Neural cell (in vitro differentiated cells): ENCODE results near the gene GAD2. TPM values are rescaled to one million over a fixed set of nuclear protein-coding genes. Genes with fewer than 3 reads are reported as not detected.
A peak's percentile ranks its signal among the peaks of the same experiment; 100 is the strongest.

Experiments
- H2AFZ ChIP-seq: fragments of 200-600, 300-800 bp; sonication (generic), shearing (Covaris generic); 2 replicates; pipeline ENCODE4 v1.6.0; 2014; ENCODE audit warnings: low read depth, mild to moderate bottlenecking, antibody characterized with exemption, low read length, moderate library complexity
- H3F3A ChIP-seq: fragments of 200-600 bp; shearing (Covaris generic); 2 replicates; pipeline ENCODE4 v1.6.1; 2016; ENCODE audit warnings: mild to moderate bottlenecking, moderate library complexity, mixed read lengths, antibody characterized with exemption, low read length; ENCODE audit not compliant: insufficient read depth, poor library complexity, severe bottlenecking
- H3K27ac ChIP-seq: fragments of 200-600, 300-800 bp; sonication (generic), shearing (Covaris generic); 2 replicates; pipeline ENCODE4 v1.5.1; 2014; ENCODE audit warnings: mild to moderate bottlenecking, low read length, moderate library complexity
- H3K27me3 ChIP-seq: fragments of 300-800, 200-600 bp; sonication (generic), shearing (Covaris generic); 2 replicates; pipeline ENCODE4 v1.6.0; 2014; ENCODE audit warnings: mild to moderate bottlenecking, low read depth, low read length, moderate library complexity; ENCODE audit not compliant: insufficient read depth
- H3K36me3 ChIP-seq: fragments of 300-800, 200-600 bp; sonication (generic), shearing (Covaris generic); 2 replicates; pipeline ENCODE4 v1.5.1; 2014; ENCODE audit warnings: mild to moderate bottlenecking, antibody characterized with exemption, low read length, moderate library complexity; ENCODE audit not compliant: insufficient read depth
- H3K4me2 ChIP-seq: fragments of 300-800, 200-600 bp; sonication (generic), shearing (Covaris generic); 2 replicates; pipeline ENCODE4 v1.6.0; 2014; ENCODE audit warnings: mild to moderate bottlenecking, low read length
- H3K4me3 ChIP-seq: fragments of 300-800, 200-600 bp; sonication (generic), shearing (Covaris generic); 2 replicates; pipeline ENCODE4 v1.5.1; 2014; ENCODE audit warnings: mild to moderate bottlenecking, low read length, moderate library complexity
- H3K79me2 ChIP-seq: fragments of 200-600 bp; shearing (Covaris generic); replicated peaks from 2 replicates; pipeline ENCODE4 v1.6.0; 2014; ENCODE audit warnings: mild to moderate bottlenecking, low read length, moderate library complexity; ENCODE audit not compliant: insufficient read depth
- H3K9ac ChIP-seq: fragments of 300-800, 200-600 bp; sonication (generic), shearing (Covaris generic); 2 replicates; pipeline ENCODE4 v1.6.1; 2016; ENCODE audit warnings: mild to moderate bottlenecking, low read length, mixed read lengths
- H3K9me2 ChIP-seq: fragments of 200-600 bp; shearing (Covaris generic); 2 replicates; pipeline ENCODE4 v1.6.1; 2016; ENCODE audit warnings: mild to moderate bottlenecking, low read length, mixed read lengths; ENCODE audit not compliant: insufficient read depth
- H3K9me3 ChIP-seq: fragments of 200-600, 300-800 bp; sonication (generic), shearing (Covaris generic); 2 replicates; pipeline ENCODE4 v1.6.1; 2016; ENCODE audit warnings: mild to moderate bottlenecking, mixed run types, low read length, moderate library complexity, mixed read lengths
- H4K20me1 ChIP-seq: fragments of 200-600 bp; shearing (Covaris generic); 2 replicates; pipeline ENCODE4 v1.6.1; 2016; ENCODE audit warnings: mild to moderate bottlenecking, mixed run types; ENCODE audit not compliant: insufficient read depth
- CTCF ChIP-seq: fragments of 450-650 bp; IDR thresholded peaks from 2 replicates; pipeline ENCODE4 v1.5.1; 2014; ENCODE audit warnings: antibody characterized with exemption, mild to moderate bottlenecking, moderate library complexity; ENCODE audit not compliant: poor library complexity, severe bottlenecking
- EP300 ChIP-seq: fragments of 450-650 bp; conservative IDR thresholded peaks from 2 replicates; pipeline ENCODE4 v1.6.1; 2014; ENCODE audit warnings: antibody characterized with exemption, mild to moderate bottlenecking, moderate library complexity; ENCODE audit not compliant: poor library complexity, severe bottlenecking
- EZH2 ChIP-seq: fragments of 200-600, 300-800 bp; shearing (Covaris generic), sonication (generic); IDR thresholded peaks from 2 replicates; pipeline ENCODE4 v1.6.1; 2014; ENCODE audit warnings: antibody characterized with exemption, low read length, borderline replicate concordance, mild to moderate bottlenecking; ENCODE audit not compliant: insufficient read depth, poor library complexity, severe bottlenecking
- MXI1 ChIP-seq: fragments of 450-650 bp; conservative IDR thresholded peaks from 2 replicates; pipeline ENCODE4 v1.6.1; 2014; ENCODE audit warnings: antibody characterized with exemption, mild to moderate bottlenecking; ENCODE audit not compliant: poor library complexity, severe bottlenecking
- POLR2AphosphoS5 ChIP-seq: IDR thresholded peaks from 2 replicates; pipeline ENCODE4 v1.6.1; 2012
- RAD21 ChIP-seq: fragments of 450-650 bp; conservative IDR thresholded peaks from 2 replicates; pipeline ENCODE4 v1.6.1; 2014; ENCODE audit warnings: antibody characterized with exemption, mild to moderate bottlenecking, moderate library complexity
- SMC3 ChIP-seq: fragments of 450-650 bp; conservative IDR thresholded peaks from 2 replicates; pipeline ENCODE4 v1.6.1; 2014; ENCODE audit warnings: antibody characterized with exemption, mild to moderate bottlenecking, moderate library complexity; ENCODE audit not compliant: poor library complexity
- TAF1 ChIP-seq: IDR thresholded peaks from 2 replicates; pipeline ENCODE4 v1.6.1; 2012; ENCODE audit warnings: low read depth
- polyA plus RNA-seq: library from polyadenylated mRNA; depleted of rRNA; stranded (reverse); fragments of >200 nt; gene quantifications from 2 replicates; pipeline ENCODE4 v1.2.3, GENCODE V29; 2014
- TF ChIP-seq, protein P1 (sequence below): IDR thresholded peaks from 2 replicates; pipeline ENCODE4 v1.6.1; 2012; ENCODE audit warnings: borderline replicate concordance

Gene GAD2
- polyA plus RNA-seq, 1 donor from 2014 or later, result 192 TPM

- Histone ChIP-seq H4K20me1 (no peaks in the 10 kb centered on the region), H3K79me2 (no peaks in the 10 kb centered on the region), H3K27me3 (no peaks in the 10 kb centered on the region), H3K4me3 (no peak overlapping the region), H3K4me2 (no peak overlapping the region), H3K36me3 (peaks cover 32% of the 10 kb centered on the region), H3F3A (peaks cover 7% of the 10 kb centered on the region), H3K9me2 (no peaks in the 10 kb centered on the region), H3K27ac (no peak overlapping the region), H3K9me3 (no peaks in the 10 kb centered on the region), H3K9ac (no peak overlapping the region), H2AFZ (no peak overlapping the region)
- TF ChIP-seq RAD21 (no peak), CTCF (no peak), MXI1 (no peak), EZH2 (no peak), TAF1 (no peak), SMC3 (no peak), EP300 (no peak), POLR2AphosphoS5 (no peak)
- TF ChIP-seq, protein P1, sequence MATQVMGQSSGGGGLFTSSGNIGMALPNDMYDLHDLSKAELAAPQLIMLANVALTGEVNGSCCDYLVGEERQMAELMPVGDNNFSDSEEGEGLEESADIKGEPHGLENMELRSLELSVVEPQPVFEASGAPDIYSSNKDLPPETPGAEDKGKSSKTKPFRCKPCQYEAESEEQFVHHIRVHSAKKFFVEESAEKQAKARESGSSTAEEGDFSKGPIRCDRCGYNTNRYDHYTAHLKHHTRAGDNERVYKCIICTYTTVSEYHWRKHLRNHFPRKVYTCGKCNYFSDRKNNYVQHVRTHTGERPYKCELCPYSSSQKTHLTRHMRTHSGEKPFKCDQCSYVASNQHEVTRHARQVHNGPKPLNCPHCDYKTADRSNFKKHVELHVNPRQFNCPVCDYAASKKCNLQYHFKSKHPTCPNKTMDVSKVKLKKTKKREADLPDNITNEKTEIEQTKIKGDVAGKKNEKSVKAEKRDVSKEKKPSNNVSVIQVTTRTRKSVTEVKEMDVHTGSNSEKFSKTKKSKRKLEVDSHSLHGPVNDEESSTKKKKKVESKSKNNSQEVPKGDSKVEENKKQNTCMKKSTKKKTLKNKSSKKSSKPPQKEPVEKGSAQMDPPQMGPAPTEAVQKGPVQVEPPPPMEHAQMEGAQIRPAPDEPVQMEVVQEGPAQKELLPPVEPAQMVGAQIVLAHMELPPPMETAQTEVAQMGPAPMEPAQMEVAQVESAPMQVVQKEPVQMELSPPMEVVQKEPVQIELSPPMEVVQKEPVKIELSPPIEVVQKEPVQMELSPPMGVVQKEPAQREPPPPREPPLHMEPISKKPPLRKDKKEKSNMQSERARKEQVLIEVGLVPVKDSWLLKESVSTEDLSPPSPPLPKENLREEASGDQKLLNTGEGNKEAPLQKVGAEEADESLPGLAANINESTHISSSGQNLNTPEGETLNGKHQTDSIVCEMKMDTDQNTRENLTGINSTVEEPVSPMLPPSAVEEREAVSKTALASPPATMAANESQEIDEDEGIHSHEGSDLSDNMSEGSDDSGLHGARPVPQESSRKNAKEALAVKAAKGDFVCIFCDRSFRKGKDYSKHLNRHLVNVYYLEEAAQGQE, result no peak
Measured at GRCh38 chr10:26238378-26238777, 21.8 kb downstream of the GAD2 start.

DNA sequence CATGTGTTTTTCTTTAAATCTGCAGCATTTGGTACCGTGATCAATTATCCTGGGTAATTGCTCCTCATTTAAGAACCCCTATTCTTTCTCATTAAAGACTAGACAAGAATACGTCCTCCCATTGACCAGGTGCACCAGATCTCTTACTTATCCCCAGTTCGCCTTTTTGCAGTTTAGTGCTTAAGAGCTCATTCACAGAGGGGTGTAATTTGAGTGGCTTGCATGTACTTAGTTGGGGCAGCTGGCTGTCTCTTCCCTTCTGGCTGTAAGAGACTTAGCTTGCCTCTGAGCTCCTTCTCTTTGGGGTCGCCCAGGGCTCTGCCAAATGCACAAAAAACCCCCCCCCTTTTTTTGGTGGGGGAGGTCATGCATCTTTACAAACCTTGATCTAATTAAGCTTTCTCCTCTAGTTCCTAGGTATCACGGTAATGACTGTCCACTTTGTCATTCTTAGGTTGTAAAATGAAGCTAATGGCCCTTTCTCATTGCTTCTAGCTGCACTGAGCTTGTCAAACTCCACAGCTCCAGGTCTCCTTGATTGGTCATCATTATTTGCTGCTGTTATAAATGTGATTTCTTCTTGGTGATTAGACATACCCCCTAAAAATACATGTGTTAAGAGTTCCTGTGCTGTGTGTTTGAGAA, 26.3 kb downstream of the GAD2 start:
- no peak overlapping the region for H2AFZ ChIP-seq
- no peaks in the 10 kb centered on the region for H3K27me3 ChIP-seq
- H3K4me3 ChIP-seq, result no peak overlapping the region
- TF ChIP-seq EP300, result no peak
- TF ChIP-seq EZH2, result no peak
- no peaks in the 10 kb centered on the region for H3K9me2 ChIP-seq
- peak overlapping the region; percentile 45 for H3K27ac ChIP-seq
- H4K20me1 ChIP-seq, result no peaks in the 10 kb centered on the region
- no peak overlapping the region for H3K9ac ChIP-seq
- H3K79me2 ChIP-seq, result no peaks in the 10 kb centered on the region
- H3K36me3 ChIP-seq, result peaks cover 36% of the 10 kb centered on the region
- H3K9me3 ChIP-seq, result no peaks in the 10 kb centered on the region
- no peak overlapping the region for H3K4me2 ChIP-seq
- H3F3A ChIP-seq, result peaks cover 7% of the 10 kb centered on the region
